Activated CD8-positive, alpha-beta T cell treated with anti-CD3 and anti-CD28 coated beads, Interleukin-2, amount 10 ng/mL, durations not matched to agents 7 days and 5 days (primary cell): ENCODE results near the gene SDC3. TPM values are rescaled to one million over a fixed set of nuclear protein-coding genes. Genes with fewer than 3 reads are reported as not detected.

Experiments used
- ATAC-seq: fragments of 150-1000 bp; cut with Tn5 transposase; one replicate; pipeline ENCODE4 v1.10.0; 2021; ENCODE audit warnings: moderate library complexity
- CTCF ChIA-PET: fragments of 350-600 bp; sonication (Branson Sonifier 250); formaldehyde crosslinking; loops from one replicate; lab custom pipeline; 2021; ENCODE audit warnings: antibody characterized with exemption; lab: Charles Lee
- POLR2A ChIA-PET: fragments of 350-600 bp; sonication (Branson Sonifier 250); formaldehyde crosslinking; loops from one replicate; lab custom pipeline; 2021; ENCODE audit warnings: antibody characterized with exemption; lab: Charles Lee
- DNase-seq: peaks from one replicate; pipeline ENCODE4 v3.0.0-alpha.2; 2020
- H3K27ac Mint-ChIP-seq: one replicate; pipeline ENCODE4 v1.8.0; 2021; ENCODE audit warnings: mild to moderate bottlenecking, mixed read lengths
- H3K27me3 Mint-ChIP-seq: one replicate; pipeline ENCODE4 v1.8.0; 2021; ENCODE audit warnings: low read depth, mixed read lengths
- H3K36me3 Mint-ChIP-seq: one replicate; pipeline ENCODE4 v1.8.0; 2021; ENCODE audit warnings: low read depth, mixed read lengths
- H3K4me1 Mint-ChIP-seq: one replicate; pipeline ENCODE4 v1.8.0; 2021; ENCODE audit warnings: low read depth, mixed read lengths
- H3K4me3 Mint-ChIP-seq: one replicate; pipeline ENCODE4 v1.8.0; 2021; ENCODE audit warnings: mild to moderate bottlenecking, mixed read lengths
- H3K9me3 Mint-ChIP-seq: one replicate; pipeline ENCODE4 v1.8.0; 2022; ENCODE audit warnings: mixed read lengths; ENCODE audit not compliant: insufficient read depth
- total RNA-seq, 2 experiments: library from RNA; stranded (reverse); gene quantifications; one replicate each; pipeline ENCODE4 v1.2.3, GENCODE V29; 2021

SDC3 gene
- total RNA-seq, 2 experiments from 2014 or later = not detected

DNA sequence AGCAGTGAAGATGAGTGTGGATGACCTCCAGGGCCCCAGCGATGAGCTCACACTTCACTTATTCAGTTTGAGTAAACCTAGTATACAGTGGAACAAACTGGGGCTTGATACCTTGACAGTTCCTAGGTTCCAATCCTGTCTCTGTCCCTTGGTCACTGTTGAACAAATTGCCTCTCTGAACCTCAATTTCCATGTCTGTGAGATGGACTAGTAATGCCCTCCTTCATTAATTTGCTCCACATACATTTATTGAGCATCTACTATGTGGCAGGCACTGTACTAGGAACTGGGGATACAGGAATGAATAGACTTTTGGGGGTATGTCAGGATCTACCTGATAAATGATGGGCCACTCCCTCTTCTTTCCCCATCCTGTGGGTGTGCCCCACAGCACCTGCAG is 57.3 kb downstream of the SDC3 start:
- ChIA-PET CTCF (no interaction called here), POLR2A (no interaction called here)
- no peaks in the 10 kb centered on the region for H3K9me3 Mint-ChIP-seq

DNA sequence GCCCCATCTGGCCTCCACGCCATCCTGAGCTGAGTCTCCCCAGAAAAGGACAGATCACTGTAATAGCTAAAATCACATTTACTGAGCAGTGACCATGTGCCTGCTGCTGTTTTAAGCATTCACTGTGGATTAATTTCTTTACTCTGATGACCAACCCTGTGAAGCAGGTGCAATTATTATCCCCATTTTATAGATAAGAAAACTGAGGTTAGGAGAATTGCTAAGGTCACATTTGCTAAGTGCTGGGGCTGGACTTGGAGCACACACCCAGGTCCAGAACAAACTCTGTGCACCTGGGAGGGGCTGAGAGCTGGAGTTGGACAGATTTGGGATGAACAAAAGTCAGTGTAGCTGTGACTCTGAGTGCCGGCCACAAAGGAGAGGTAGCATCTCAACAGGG is 58.0 kb downstream of the SDC3 start:
- no peaks in the 10 kb centered on the region for H3K36me3 Mint-ChIP-seq
- H3K4me1 Mint-ChIP-seq = no peaks in the 10 kb centered on the region
- H3K9me3 Mint-ChIP-seq = no peaks in the 10 kb centered on the region
- H3K27ac Mint-ChIP-seq = no peak overlapping the region
- ChIA-PET CTCF (no interaction called here), POLR2A (no interaction called here)
- ATAC-seq = no peak
- H3K4me3 Mint-ChIP-seq = no peak overlapping the region
- DNase-seq = no peak
- H3K27me3 Mint-ChIP-seq = peaks cover 42% of the 10 kb centered on the region

More for the DNA sequence above, 57.3 kb downstream of the SDC3 start:
- Mint-ChIP-seq H3K27me3 (peaks cover 38% of the 10 kb centered on the region), H3K4me1 (no peaks in the 10 kb centered on the region), H3K36me3 (no peaks in the 10 kb centered on the region), H3K27ac (no peak overlapping the region), H3K4me3 (no peak overlapping the region)
- ATAC-seq = no peak
- no peak for DNase-seq

DNA sequence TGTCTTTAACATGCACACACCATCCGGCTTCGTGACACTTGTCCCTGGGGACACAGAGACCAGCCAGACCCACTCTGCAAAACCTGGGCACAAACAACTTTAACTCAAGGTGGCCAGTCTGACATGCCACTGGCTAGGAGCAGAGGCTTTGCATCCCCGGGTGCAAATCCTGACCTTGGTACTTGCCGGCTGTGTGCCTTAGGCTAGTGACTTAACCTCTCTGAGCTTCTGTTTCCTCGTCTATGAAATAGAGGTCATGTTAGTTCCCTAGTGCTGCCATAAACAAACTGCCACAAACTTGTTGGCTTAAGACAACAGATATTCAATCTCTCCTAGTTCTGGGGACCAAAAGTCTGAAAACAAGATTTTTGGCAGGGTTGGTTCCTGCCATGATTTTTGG is 60.4 kb downstream of the SDC3 start:
- ChIA-PET CTCF (interaction anchor here (1.2 kb wide), 1 partner anchor 34 kb away, joined by 3 read pairs; no protein-coding TSS in a partner anchor), POLR2A (no interaction called here)

DNA sequence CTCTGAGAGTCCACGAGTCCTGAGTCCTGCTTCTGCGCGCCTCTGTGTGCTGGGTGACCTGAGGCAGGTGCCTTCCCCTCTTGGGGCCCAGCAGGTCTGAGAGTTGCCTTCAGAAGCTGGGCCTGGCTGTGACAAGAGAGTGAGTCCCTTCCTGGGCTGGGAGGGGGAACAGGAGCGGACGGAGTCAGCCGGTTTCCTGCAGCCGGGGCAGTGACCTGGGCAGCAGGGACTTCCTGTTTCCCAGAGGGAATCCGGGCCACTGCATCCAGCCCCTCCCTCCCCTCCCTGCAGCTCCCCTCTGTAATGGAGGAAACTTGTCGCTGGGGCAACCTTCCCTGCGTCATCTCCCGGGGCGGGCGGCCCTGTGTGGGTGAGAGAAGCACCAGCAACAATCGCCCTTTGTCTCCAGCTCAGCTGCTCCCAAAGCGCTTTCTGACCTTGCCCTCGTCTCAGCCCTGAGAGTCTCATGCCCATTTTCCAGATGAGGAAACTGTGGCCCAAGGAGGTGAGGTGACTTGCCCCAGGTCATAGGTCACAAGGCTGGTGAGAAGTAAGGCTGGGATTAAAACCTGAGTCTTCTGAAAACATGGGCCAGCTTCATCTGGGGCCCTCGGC is 61.1 kb downstream of the SDC3 start:
- CTCF ChIA-PET = interaction anchor here (1.2 kb wide), 1 partner anchor 33 kb away, joined by 3 read pairs; no protein-coding TSS in a partner anchor
- no peak overlapping the region for H3K27ac Mint-ChIP-seq
- H3K9me3 Mint-ChIP-seq = no peaks in the 10 kb centered on the region
- H3K4me1 Mint-ChIP-seq = no peaks in the 10 kb centered on the region
- no peak overlapping the region for H3K4me3 Mint-ChIP-seq
- ATAC-seq (no peak), DNase-seq (no peak)
- no peaks in the 10 kb centered on the region for H3K36me3 Mint-ChIP-seq
- H3K27me3 Mint-ChIP-seq = peaks cover 54% of the 10 kb centered on the region
- POLR2A ChIA-PET = no interaction called here

More for the DNA sequence above, 60.4 kb downstream of the SDC3 start:
- Mint-ChIP-seq H3K9me3 (no peaks in the 10 kb centered on the region), H3K27ac (no peak overlapping the region), H3K27me3 (peaks cover 49% of the 10 kb centered on the region), H3K4me1 (no peaks in the 10 kb centered on the region), H3K4me3 (no peak overlapping the region), H3K36me3 (no peaks in the 10 kb centered on the region)
- DNase-seq (no peak), ATAC-seq (no peak)

DNA sequence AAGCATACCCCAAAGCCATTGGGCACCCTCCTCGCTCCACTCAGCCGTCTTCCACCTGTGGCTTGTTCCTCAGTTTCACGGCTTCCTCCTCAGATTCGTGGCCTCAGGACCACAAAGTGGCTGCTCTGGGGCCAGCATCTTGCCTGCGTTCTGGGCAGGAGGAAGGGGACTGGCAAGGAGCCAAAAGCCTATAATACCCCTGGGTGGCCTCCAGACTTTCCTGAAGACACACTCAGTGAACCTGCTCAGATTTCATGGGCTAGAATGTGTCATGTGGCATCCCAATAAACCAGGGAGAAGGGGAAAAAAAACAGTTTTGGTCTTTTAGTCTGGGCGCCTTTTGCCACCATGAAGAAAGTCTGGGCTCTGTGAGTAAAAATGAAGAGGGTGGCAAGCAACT is 62.0 kb downstream of the SDC3 start:
- no peak overlapping the region for H3K4me3 Mint-ChIP-seq
- H3K36me3 Mint-ChIP-seq = no peaks in the 10 kb centered on the region
- CTCF ChIA-PET = no interaction called here
- H3K4me1 Mint-ChIP-seq = no peaks in the 10 kb centered on the region
- POLR2A ChIA-PET = no interaction called here
- peaks cover 57% of the 10 kb centered on the region for H3K27me3 Mint-ChIP-seq
- DNase-seq = no peak
- no peak for ATAC-seq
- no peaks in the 10 kb centered on the region for H3K9me3 Mint-ChIP-seq
- H3K27ac Mint-ChIP-seq = no peak overlapping the region

DNA sequence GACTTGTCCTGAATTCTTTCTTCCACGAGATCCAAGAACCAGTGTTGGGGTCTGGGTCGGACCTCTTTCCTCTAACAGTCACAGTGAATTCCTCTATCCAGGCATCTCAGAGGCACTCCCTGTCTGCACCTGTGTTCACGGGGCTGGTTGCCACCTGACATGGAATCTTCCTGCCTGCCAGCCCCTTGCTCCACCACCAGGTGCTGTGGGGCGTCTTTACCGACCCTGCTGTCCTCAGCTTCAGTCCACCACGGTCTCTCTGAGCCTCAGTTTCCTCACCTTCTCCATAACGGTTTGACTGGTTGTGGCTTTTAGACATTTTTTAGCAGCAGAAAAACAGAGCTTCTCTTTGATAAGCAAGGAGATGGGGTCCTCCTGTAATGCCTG is 62.7 kb downstream of the SDC3 start:
- no peak for DNase-seq
- ATAC-seq = no peak
- CTCF ChIA-PET = no interaction called here
- Mint-ChIP-seq H3K36me3 (no peaks in the 10 kb centered on the region), H3K4me1 (no peaks in the 10 kb centered on the region), H3K27me3 (peaks cover 64% of the 10 kb centered on the region), H3K9me3 (no peaks in the 10 kb centered on the region), H3K27ac (no peak overlapping the region), H3K4me3 (no peak overlapping the region)
- POLR2A ChIA-PET = no interaction called here

DNA sequence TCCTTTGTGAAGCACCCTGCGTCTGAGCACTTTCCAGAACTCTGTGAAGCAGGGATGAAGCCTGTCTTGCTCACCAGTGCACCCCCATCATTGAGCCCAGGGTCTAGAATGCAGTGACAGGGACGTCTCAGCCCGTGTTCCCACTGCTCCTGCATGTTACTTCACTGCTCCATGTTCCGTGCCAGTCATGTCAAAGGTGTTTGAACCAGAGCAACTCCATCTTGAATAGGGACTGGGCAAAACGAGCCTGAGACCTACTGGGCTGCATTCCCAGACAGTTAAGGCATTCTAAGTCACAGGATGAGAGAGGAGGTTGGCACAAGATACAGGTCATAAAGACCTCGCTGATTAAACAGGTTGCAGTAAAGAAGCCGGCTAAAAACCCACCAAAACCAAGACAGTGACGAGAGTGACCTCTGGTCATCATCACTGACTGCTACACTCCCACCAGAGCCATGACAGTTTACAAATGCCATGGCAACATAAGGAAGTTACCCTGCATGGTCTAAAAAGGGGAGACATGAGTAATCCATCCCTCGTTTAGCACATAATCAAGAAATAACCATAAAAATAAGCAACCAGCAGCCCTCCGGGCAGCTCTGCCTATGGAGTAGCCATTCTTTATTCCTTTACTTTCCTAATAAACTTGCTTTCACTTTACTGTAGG is 63.2 kb downstream of the SDC3 start:
- Mint-ChIP-seq H3K9me3 (no peaks in the 10 kb centered on the region), H3K4me3 (no peak overlapping the region), H3K27me3 (peaks cover 68% of the 10 kb centered on the region), H3K36me3 (no peaks in the 10 kb centered on the region), H3K27ac (no peak overlapping the region), H3K4me1 (no peaks in the 10 kb centered on the region)
- DNase-seq = no peak
- ATAC-seq = no peak
- CTCF ChIA-PET = no interaction called here
- POLR2A ChIA-PET = no interaction called here

DNA sequence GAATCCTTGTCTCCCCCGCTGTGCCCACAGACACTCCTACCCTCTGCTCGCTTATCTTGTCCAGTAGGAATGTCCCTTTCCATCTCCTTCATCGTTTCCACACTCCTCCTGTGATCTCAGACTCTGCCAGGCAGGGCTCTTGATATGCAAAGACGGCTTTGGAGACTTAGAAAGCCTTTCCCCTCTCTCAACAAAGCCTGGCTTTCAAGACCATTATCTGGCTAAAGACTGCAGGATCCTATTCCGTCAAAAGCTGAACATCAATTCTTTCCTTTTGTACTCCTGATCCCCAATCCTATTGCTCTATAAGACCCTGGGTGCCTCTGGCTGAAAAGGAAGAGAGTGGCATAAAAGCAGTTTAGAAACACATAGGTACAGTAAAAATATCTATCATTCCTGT is 63.9 kb downstream of the SDC3 start:
- Mint-ChIP-seq H3K36me3 (no peaks in the 10 kb centered on the region), H3K9me3 (no peaks in the 10 kb centered on the region), H3K27ac (no peak overlapping the region), H3K4me3 (no peak overlapping the region), H3K4me1 (no peaks in the 10 kb centered on the region), H3K27me3 (peaks cover 67% of the 10 kb centered on the region)
- no peak for ATAC-seq
- ChIA-PET CTCF (no interaction called here), POLR2A (no interaction called here)
- DNase-seq = no peak

DNA sequence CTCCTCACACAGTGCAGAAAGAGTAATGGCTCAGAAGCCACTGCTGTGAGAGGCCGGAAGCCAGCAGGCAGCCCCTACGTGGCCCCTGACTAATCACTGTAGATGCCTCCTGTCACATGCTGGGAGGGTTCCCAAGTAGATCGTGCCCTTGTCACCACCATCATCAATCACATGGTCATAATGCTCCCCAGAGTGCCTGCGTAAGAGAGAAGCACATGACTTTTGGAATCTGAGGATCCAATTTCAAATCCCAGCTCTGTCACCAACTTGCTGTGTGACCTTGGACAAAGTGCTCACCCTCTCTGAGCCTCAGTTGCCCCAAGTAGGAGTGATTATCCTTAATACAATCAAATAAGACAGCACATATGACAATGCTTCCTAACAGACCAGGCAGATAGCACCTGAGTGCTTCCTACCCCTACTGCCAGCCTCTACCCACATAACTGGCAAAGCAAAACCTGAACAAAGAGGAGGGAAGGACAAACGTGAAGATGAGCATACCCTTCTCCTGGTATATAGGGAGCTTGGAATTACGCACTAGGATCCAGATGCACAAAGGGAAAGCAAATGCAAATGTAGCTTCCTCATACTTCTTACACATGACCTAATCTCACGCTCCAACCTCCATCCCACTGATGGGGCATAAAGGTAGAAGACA is 65.7 kb downstream of the SDC3 start:
- no peaks in the 10 kb centered on the region for H3K4me1 Mint-ChIP-seq
- no peak overlapping the region for H3K27ac Mint-ChIP-seq
- DNase-seq (no peak), ATAC-seq (no peak)
- H3K4me3 Mint-ChIP-seq = no peak overlapping the region
- ChIA-PET POLR2A (no interaction called here), CTCF (no interaction called here)
- no peaks in the 10 kb centered on the region for H3K9me3 Mint-ChIP-seq
- H3K36me3 Mint-ChIP-seq = no peaks in the 10 kb centered on the region
- H3K27me3 Mint-ChIP-seq = peaks cover 64% of the 10 kb centered on the region

DNA sequence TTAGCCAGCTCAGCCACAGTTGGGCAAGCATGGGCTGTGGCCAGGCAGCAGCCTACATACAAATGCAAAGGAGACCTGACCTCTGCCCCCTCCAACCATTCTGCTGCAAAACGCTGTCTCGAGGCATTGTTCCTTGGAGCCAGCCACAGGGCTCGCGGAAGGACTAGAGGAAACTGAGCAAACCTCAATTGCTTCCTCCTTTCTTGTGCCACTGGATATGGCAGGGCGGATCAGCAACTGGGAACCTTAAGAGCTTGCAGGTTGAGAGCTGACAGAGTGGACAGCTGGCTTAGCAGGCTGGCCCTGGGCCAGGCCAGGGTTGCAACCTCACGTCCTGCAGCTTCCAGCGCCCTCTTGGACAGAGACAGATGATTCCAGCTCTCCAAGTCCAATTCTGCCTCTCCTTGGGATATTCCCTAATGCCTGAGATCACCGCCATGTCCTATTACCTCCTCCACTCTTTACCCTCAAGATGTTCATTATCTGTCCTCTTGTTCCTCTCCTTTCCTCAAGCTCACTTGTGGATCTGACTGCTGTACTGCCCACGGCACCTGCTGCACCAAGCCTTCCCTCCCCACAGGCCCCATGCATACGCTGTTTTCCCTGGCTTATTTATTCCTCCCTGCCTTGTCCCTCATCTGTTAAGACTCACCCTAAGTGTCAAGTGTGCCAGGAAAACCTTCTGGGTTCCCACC is 67.5 kb downstream of the SDC3 start:
- Mint-ChIP-seq H3K4me3 (no peak overlapping the region), H3K4me1 (no peaks in the 10 kb centered on the region), H3K27ac (no peak overlapping the region), H3K27me3 (peaks cover 62% of the 10 kb centered on the region), H3K9me3 (no peaks in the 10 kb centered on the region), H3K36me3 (no peaks in the 10 kb centered on the region)
- ATAC-seq = no peak
- DNase-seq = no peak
- ChIA-PET CTCF (no interaction called here), POLR2A (no interaction called here)

DNA sequence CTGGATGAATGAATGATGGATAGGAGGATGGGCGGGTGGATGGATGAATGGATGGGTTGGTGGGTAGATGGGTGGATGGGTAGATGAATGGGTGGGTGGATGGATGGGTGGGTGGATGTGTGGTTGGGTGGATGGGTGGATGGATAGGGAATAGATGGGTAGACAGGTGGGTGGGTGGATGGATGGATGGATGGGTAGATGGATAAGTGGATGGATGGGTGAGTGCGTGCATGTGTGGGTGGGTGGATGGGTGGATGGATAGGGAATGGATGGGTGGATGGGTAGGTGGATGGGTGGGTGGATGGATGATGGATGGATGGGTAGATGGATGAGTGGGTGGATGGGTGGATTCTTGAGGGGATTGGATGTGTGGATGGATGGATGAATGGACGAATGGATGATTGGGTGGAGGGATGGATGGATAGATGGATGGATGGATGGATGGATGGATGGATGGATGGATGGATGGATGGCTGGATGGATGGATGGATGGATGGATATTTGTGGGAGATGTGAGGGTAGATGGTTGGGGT is 68.7 kb downstream of the SDC3 start:
- H3K27ac Mint-ChIP-seq = no peak overlapping the region
- H3K9me3 Mint-ChIP-seq = no peaks in the 10 kb centered on the region
- ATAC-seq = no peak

DNA sequence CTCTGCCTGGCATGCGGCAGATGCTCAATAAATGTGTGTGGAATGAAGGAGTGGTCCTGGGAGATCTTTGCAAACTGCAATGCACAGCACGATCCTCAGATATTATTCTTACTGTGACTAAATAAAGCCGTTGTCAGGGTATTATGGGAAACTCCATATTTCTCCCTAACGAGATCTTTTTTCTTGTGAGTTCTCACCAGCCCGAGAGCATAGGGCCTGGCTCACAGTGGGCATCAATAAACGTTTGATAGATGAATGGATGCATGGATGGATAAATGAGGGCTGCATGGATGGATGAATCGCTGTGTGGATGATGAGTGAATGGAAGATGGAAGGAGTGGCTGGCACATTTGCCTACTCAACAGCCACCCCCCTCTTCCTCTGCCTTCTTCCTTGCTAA is 69.6 kb downstream of the SDC3 start:
- Mint-ChIP-seq H3K9me3 (no peaks in the 10 kb centered on the region), H3K27me3 (peaks cover 57% of the 10 kb centered on the region), H3K4me1 (no peaks in the 10 kb centered on the region), H3K36me3 (no peaks in the 10 kb centered on the region), H3K27ac (no peak overlapping the region), H3K4me3 (no peak overlapping the region)
- POLR2A ChIA-PET = no interaction called here
- ATAC-seq (no peak), DNase-seq (no peak)
- CTCF ChIA-PET = interaction anchor here (0.8 kb wide), 1 partner anchor 459 kb away, joined by 3 read pairs; no protein-coding TSS in a partner anchor

More for the DNA sequence above, 68.7 kb downstream of the SDC3 start:
- H3K36me3 Mint-ChIP-seq = no peaks in the 10 kb centered on the region
- ChIA-PET CTCF (no interaction called here), POLR2A (no interaction called here)
- H3K27me3 Mint-ChIP-seq = peaks cover 57% of the 10 kb centered on the region
- no peak overlapping the region for H3K4me3 Mint-ChIP-seq
- DNase-seq = no peak
- no peaks in the 10 kb centered on the region for H3K4me1 Mint-ChIP-seq
